GM23248 (cell line): ENCODE measurements around the gene CSNK1G2.

ENCODE experiments used
- EZH2 ChIP-seq: fragments of 200-600 bp; sonication (generic); IDR thresholded peaks from 2 replicates; pipeline ENCODE4 v1.6.1; 2018; ENCODE audit warnings: antibody characterized with exemption, mild to moderate bottlenecking; ENCODE audit not compliant: insufficient read depth, poor library complexity, severe bottlenecking
- EZH2phosphoT487 ChIP-seq: fragments of 200-600 bp; sonication (generic); IDR thresholded peaks from 2 replicates; pipeline ENCODE4 v1.6.1; 2018; ENCODE audit warnings: antibody characterized with exemption, moderate library complexity, mild to moderate bottlenecking, low read depth; ENCODE audit not compliant: insufficient read depth

DNA sequence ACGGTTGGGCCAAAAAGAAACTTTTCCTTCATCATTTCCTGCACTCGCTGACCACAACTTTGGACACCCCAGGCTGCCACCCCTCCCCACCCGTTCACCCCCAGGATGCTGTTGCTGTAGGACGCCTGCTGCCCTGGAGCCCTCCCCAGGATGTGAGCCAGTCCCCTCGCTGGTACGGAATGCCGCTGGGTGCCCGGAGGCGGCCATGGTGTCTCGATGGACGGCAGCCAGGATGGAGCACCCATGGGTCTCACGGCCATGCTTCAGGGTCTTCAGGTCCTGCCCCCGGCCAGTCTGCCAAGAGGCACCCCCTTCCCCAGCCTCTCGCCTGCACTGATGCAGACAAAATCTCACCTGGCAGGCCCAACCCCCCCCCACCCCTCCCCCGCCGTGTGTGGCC, 15.4 kb upstream of the CSNK1G2 start:
- TF ChIP-seq EZH2 (no peak), EZH2phosphoT487 (no peak)
